GM18511 (cell line): ENCODE measurements around the gene ULBP1.
"Not testable (repeated sequence)": the region's sequence is repeated elsewhere in the genome, so short reads cannot be mapped to it uniquely, and the experiment has no call there.

ENCODE experiments used
- ATAC-seq: cut with Tn5 transposase; IDR thresholded peaks from one replicate; pipeline ENCODE4 v1.9.1; 2021; ENCODE audit warnings: mild to moderate bottlenecking, moderate library complexity; ENCODE audit not compliant: unreplicated experiment

Gene ULBP1

DNA sequence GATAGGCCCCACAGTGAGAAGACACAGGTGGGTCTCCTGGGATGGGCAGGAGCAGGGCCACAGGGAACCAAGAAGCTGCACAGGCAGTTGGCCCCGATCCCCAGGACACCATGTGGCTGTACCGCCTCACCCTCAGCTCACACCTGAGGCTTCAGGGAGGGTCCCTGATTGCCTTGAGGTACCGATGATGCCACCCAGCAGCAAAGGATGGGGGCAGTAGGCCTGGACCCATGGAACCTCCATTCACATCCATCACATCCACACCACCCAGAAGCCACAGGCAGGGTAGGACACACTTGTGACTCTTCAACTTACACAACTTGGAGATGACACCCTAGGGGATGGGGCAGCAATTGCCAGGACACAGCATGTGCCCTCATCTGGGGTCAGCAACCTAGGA is 39.9 kb downstream of the ULBP1 start:
- not testable (repeated sequence) for ATAC-seq

DNA sequence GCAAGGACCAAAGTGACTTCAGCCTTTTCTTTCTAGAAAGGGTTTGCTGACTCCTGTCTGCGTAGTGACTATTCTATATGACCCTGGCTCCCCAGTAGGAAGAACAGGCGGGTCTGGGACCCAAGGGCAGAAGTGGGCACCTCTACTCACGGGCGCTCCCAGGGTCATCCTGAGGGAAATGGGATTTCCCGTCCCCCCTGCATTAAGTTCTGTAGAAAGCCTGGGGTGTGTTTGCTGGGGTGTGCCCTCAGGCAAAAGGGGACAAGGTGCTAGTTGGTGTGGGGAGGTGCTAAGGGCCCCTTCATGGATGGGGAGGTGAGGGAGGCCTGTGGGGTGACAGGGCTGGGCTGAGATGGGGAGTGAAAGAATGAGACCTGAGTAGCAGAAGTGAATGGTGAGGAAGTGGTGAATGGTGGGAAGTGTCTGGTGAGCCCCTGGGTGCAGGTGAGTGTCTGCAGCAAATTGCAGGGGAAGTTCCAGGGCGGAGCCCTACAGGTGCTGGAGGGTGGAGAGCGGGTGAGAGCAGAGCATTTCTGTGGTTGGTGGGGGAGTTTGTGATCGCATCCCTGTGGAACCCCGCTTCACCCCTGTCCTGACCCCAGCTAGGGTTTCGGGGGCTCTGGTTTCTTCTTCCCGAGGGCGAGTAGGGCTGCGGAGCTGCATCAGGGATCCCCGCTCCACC is 40.5 kb downstream of the ULBP1 start:
- ATAC-seq: peak; percentile 25

DNA sequence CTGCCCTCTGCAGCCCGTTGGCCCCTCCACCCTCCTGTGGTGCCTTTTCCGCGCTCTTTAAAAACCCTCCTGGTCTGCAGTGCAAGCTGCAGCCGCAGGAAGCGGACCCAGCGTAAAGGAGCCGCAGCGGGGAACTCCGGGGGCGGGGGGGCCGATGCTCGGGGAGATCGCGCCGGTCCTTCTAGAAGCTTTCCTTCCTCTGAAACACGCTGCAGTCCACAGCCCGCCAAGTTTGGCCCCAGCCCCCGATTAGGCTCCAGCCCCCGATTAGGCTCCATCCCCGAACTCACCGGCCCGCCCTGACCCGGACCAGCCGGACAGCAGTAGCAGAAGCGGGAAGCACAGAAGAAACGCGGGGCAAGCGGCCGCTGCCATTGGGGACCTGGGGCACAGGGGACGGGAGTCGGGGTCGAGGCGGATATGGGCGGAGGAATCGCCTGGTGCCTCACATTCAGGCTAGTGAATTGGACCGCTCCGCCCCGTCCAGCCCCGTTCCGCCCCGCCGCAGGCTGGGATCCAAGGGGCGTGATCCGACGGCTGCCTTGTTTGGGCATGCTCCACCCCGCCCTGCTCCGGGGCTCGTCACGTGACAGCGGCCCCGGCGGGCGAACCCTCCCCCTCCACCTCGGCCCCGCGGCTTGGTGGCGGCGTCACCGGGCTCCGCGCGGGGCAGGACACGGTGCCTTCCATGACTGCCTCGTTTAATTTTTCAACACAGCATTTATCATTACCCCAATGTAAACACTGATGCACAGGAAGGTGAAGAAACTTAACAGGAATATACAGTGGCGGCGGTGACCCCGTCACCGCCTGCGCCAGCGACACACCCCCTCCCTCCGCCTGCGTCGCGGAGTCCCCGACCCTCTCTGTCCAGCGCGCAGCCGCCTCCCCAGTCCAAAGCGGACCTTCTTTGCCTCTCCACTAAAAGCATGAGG is 41.3 kb downstream of the ULBP1 start:
- peak; percentile 68 for ATAC-seq

DNA sequence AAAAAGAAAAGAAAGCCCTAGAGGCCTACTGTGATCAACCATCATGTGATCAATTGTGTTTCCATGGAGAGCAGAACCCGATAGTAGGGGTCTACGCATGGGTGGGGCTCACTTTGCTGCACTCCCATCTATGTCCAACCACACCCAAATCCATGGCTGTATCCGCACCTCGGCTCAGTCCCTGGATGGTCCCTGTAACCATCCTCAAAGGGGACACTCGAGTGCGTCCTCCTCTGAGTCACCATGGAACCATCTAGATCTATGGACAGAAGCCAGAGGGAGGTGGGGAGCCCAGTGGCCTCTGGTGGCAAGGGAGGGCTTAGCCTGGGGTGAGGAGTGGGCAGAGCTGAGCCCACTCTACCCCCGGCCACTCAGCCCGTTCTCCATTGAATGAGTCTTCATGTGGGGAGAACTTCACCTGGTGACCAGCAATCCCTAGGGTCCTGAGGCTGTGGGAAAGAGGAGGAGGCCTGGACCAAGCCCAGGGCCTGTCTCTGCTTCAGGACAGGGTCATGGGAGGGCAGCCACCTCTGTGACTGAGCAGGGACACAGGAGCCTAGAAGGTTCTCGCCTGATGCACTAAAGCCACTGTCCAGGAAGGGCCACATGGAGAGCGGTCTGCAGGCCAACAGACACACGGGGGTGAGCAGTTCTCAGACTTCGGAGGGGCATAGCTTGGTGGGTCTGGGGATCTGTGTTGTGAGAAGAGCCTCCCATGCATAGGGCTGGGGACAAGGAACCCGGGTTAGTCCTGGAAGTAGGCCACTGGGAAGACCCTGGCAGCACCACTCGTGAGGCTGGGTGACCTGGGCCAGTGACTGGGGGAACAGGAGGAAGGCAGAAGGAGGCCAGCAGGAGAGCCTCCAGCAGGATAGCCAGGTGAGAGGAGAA is 42.3 kb downstream of the ULBP1 start:
- ATAC-seq: no peak

DNA sequence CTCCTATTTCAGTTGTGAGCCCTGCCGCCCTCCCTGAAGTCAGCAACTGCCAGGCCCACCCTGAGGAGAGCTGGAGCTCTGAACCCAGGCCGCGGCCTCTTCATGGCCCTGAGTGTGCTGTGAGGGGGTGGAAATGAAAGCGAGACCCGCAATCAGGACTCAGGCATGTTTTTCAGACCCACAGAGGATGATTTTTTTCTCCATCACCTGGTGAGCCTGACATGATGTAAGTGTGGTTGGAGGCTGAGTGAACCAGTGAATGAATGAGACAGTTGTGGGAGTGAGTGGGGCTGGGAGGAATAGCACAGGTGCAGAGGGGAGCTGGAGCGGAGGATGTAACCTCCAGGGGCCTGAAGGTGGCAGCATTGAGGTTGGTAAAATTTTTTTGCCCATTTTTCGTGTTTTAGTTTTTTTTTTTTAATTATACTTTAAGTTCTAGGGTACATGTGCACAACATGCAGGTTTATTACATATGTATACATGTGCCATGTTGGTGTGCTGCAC is 43.3 kb downstream of the ULBP1 start:
- no peak for ATAC-seq

DNA sequence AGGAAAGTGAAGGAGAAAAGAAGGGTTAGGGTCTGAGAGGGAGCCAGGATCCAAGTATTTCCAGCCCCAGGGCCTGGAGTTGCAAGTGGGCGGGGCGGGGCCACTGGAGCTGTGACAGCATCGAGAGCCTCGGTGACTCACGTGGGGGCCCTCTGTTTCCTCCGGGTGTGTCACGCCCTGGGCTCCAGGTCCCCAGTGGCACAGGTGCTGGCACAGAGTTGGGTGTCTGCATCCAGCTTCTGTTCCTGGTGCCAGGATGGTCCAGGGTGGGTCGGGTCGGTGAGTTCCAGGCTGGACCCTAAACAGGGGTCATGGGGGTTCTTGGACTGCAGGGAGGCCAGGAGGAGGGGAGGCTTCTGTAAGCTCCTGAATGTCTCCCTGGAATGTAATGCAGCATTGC is 44.8 kb downstream of the ULBP1 start:
- no peak for ATAC-seq

DNA sequence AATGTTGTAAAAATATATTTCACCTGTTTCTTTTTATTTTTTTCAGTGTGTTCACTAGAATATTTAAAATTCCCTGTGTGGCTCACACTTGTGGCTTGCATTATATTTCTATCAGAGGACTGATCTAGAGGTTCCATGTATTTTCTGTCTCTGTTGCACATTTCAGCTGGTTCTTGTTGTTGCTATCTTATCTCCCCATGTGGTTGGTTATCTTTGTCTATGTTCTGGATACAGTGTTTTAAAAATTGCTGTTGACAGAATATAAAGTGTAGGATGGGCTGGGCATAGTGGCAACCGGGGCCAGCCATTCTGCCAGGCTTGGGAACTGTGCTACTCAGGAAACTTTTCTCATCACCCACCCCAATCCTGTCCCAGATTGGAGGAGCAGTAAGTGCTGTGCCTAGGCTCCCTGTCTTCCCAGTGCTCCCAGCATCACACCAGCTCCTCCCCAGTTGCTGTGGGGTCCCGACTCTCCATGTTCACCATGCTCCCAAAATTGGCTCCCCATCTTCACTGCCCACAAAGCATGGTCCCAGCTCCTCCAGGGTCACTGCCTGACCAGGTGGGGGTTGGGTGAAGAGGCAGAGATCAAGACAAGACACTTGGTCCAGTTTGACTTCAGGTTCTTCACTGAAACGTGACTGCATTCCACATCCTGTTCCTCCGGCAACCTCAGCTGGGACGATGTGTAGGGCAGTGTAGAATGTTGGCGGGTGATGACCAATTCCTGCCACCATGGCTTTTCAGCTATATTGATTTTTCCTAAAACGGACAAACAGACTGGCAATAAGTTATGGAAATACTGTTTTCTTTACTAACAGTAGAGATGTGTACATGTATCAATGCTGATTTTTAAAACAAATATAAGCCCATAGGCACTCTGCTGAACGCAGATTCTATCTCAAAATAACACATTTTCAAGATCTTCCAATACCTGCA is 49.4 kb downstream of the ULBP1 start:
- not testable (repeated sequence) for ATAC-seq

DNA sequence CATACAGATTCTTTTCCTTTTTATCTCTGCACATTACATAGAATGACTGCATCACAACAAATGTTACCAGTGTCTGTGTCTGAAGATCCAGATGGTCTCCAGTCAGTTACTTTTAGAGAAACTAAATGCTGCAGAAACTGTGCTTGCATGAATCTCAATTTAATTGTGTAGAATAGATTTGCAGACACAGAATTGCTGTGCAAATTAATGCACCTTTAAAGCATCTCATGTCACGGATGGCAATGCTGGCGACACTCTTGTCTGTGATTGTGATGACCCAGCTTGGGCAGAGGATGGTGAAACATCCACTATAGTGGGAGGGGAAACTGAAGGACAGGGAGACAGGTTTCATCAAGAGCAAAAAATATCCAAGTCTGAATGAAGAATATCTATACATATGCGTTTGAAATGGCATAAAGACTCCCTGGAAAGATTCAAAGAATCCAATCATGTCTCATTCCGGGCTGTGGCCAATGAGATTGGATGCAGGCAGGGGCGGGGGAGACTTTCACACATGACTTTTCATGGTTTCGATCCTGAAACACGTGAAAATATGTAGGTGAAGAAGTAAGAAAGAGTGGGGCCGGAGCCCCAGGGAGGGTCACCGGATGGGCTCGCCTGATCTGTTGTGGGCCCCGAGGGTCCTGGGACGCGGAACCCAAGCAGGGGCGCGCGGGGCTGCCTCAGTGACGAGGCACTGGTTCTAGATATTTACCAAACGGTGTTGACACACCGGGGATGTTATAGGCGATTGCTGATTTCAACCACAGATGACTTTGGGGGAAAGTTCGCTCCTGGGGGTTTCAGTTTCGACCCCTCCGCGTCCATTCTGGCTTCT is 50.3 kb downstream of the ULBP1 start:
- ATAC-seq: not testable (repeated sequence)

DNA sequence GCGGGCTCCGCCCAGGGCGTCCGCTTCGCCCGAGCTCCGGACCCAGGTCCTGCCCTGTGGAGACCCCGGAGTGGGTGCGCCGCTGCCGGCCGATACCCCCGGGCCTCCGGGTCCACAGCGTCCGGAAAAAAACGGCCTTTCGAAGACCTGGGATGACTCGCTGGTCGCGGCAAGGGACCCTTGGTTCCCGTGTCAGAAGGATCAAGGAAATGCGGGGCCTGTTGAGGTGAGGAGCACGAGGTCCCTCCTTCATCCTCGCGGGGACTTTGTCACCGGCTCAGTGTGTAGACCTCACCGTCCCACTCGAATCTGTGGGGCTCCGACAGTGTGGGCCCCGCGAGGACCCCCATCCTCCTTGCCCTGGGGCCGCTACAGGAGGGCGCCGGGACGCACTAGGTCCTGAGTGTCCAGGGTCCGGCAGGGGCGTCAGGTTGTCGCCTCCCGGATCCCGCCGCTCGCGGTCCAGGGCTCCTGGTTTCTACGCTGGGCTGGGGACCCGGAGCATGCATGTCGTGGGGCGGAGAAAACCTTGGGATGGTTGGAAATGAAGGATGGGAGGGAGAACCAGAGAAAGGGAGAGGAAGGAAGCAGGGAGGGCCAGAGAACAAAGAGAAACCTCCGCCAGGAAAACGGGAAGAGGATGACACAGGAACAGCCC is 51.0 kb downstream of the ULBP1 start:
- peak; percentile 11 for ATAC-seq

DNA sequence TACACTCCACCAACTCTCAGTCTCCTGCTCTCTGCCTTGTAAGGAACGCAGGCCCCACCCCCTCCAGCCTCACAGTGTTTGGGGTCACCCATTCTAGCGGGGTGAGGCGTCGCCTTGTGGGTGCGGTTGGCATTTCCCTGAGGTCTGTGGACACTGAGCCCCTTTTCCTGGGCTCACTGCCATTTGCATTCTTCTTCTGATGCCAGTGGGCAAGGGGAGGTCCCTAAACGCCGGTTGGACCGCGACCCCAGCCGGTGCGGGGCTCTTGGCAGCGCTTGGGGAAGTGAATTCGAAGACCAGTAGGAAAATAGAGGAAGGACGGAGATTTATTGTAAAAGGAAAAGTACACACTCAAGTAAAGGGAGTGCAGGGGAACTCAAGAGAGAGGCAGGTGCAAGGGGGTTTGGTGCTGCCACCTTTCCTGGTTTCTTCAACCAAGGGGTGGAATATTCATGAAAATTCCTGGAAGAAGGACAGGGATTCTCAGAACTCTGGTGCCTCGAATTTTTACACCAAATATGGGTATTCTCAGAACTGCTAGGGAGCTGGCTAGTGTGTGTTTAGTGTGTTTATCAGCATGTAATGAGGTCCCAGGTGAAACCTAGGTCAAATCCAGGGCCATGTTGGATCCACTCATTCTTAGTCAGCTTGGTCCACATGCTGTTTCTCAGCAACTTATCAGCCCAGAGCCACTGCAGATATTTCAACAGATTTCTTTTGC is 51.7 kb downstream of the ULBP1 start:
- peak; percentile 53 for ATAC-seq

DNA sequence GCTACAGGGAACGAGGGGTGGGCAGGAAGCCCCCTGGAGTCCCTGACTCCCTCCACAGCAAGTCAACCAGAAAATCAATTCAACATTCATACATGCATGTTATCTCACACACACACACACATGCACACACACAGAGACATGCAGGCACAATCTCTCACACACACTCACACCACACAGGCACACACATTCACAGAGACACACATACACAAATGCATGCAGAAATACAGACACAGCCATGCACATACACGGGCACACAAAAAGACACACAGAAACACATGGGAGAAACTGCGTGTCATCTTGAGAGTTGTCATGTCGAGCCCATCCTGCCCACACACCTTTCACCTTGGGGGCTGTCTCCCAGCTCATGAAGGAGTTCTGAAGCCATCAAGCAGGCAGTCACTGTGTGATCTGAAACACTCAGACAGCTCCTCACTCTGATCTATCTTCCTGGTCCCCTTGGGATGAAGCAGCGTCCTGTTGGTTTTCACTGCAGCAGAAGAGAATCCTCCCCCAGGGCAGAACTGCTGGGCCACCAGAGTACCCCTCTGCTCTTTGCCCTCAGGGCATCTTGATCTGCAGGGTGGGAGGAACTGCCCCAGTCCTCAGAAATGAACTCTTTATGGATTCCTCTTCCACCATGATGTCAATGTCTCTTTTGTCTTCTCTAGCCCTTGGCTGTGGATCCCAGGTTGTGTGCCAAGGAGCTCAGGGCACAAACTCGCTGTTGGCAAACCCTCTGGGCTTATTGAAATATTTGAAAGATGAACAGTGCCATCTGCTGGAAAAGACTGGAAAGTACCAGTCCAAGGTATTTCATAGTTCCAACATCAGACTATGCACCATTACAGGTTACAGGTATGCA is 52.8 kb downstream of the ULBP1 start:
- peak; percentile 63 for ATAC-seq

DNA sequence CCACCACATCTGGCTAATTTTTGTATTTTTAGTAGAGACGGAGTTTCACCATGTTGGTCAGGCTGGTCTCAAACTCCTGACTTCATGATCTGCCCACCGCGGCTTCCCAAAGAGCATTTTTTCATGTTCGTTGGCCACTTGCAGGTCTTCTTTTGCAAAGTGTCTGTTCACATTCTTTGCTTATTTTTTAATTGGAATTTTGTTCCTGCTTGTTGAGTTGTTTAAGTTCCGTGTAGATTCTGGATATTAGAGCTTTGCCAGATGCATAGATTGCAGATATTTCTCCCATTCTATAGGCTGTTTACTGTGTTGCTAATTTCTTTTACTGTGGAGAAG is 53.4 kb downstream of the ULBP1 start:
- ATAC-seq: not testable (repeated sequence)

DNA sequence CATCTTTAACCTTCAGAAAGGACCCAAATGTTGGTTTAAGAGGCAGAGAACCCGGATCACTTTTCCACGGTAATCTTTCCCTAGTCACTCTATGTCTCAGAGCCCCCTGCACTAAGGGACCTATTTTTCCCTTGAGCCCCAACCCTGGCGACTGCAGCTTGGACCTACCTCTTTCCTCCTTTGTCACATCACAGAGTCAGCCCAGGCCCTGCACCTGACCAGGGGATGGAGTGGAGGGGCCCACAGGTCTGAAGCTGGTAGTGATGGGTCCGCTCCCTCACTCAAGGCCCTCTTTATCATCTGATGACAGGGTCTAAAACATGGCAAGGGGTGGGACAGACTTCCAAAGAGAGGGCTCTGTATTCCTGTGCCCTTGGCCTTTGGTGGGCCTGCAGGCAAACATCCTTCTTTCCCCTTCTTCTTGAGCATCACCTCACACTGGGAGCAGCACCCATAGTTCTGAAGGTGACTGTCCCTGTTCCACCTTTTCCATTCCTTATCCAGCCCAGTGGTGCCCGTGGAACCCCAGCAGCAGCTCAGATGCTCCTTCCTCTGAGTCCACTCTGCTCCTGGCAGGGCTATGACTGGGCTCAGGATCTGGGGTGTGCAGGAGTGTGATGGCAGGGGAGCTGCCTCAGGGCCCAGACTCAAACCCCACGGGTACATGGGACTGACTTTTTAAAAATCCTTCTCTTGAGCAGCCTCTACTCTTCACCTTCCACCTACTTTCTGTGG is 55.3 kb downstream of the ULBP1 start:
- no peak for ATAC-seq

DNA sequence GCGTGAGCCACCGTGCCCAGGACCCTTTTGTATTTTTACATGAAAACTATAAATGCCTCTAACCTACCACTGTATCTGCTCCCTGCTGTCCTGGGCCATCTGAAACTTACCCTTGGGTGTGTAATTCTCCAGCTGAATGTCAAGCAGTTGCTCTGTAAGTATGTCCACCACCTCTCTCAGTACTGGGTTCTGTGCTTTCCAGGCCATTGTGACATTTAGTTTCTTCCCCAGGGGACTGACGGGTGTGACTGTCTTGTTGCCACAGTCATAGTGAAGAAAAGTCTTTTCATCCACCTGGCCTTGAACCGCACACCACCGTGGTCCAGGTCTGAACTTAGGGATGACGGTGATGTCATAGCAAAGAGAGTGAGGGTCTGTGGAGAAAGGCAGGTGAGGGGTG is 58.1 kb downstream of the ULBP1 start:
- ATAC-seq: not testable (repeated sequence)
